Measurements from ENCODE around the gene ACOT12.

ACOT12 gene
- total RNA-seq = 0 to 0.11 (median 0) reads per million in 9 experiments

GRCh38 chr5:81393783-81394718 is at the start of gene ACOT12:
ACOT12 (minus strand) TSS chr5:81394134; CDS start chr5:81394114, 20 bp downstream.
- Mint-ChIP-seq H3K27ac (peak within 1 kb of the TSS in 1 of 2 donors; percentile 52), H3K27me3 (peaks cover 53 to 86% of the 10 kb centered on the region in 2 donors), H3K9me3 (no peaks in the 10 kb centered on the region), H3K36me3 (ENCODE audit: insufficient read depth) (peaks cover 2% of the 10 kb centered on the region), H3K4me1 (ENCODE audit: low read depth in 2 of 2) (no peaks in the 10 kb centered on the region), H3K4me3 (peak within 1 kb of the TSS; percentile 26 to 37)
- ATAC-seq (replicated peaks) = no peak
- DNase-seq = no peak

GRCh38 chr5:81435023-81435422 is 41.1 kb upstream of the ACOT12 start:
- no peaks in the 10 kb centered on the region for H3K4me1 Mint-ChIP-seq (ENCODE audit: low read depth in 2 of 2)
- no peak overlapping the region for H3K4me3 Mint-ChIP-seq
- H3K36me3 Mint-ChIP-seq (ENCODE audit: insufficient read depth) = no peaks in the 10 kb centered on the region
- ATAC-seq (replicated peaks) (no peak), DNase-seq (no peak)
- no peak overlapping the region for H3K27ac Mint-ChIP-seq
- no peaks in the 10 kb centered on the region for H3K9me3 Mint-ChIP-seq
- H3K27me3 Mint-ChIP-seq = no peaks in the 10 kb centered on the region

DNA sequence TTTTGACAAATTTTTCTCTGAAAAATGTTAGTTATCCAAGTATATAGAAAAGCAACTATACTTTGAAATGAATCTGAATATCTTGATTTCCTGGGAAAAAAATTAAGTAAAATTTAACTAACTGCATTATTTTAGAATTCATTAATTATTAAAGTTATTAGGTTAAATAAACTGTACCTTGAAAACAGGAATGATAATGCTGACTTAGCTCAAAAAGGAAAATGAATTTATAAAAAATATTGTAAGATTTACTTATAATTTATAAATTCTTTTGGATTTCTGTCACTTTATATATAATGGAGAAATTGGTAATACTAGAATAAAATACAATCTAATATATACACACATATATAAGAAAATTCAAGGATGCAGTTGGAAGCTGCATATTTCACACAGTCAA is 36.1 kb upstream of the ACOT12 start:
- DNase-seq (no peak), ATAC-seq (replicated peaks) (no peak)
- no peaks in the 10 kb centered on the region for H3K9me3 Mint-ChIP-seq
- peaks cover 2 to 3% of the 10 kb centered on the region in 2 donors for H3K4me1 Mint-ChIP-seq (ENCODE audit: low read depth in 2 of 2)
- H3K27ac Mint-ChIP-seq = no peak overlapping the region
- no peaks in the 10 kb centered on the region for H3K27me3 Mint-ChIP-seq
- peaks cover 4% of the 10 kb centered on the region for H3K36me3 Mint-ChIP-seq (ENCODE audit: insufficient read depth)
- H3K4me3 Mint-ChIP-seq = no peak overlapping the region

DNA sequence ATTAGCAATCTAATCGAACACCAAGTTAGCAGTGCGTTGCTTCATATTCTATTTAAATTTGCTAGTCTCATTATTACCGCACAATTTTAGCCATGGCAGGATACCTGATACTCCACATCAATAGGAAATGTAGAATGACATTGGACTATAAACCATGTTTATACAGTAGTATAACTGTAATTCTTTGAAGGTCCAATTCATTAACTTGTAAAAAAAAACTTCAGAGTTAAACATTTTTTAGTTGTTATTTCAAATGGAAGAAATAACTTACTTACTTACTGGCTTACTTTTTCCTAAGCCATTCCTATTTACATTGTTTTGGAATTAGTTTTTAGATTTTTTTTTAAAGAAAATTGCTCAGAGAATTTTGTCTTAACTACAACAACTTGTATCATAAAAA is 35.4 kb upstream of the ACOT12 start:
- Mint-ChIP-seq H3K36me3 (ENCODE audit: insufficient read depth) (peaks cover 4% of the 10 kb centered on the region), H3K4me3 (no peak overlapping the region), H3K27ac (no peak overlapping the region), H3K4me1 (ENCODE audit: low read depth in 2 of 2) (peaks cover 2 to 3% of the 10 kb centered on the region in 2 donors), H3K27me3 (no peaks in the 10 kb centered on the region), H3K9me3 (no peaks in the 10 kb centered on the region)
- no peak for ATAC-seq (replicated peaks)
- DNase-seq = no peak

DNA sequence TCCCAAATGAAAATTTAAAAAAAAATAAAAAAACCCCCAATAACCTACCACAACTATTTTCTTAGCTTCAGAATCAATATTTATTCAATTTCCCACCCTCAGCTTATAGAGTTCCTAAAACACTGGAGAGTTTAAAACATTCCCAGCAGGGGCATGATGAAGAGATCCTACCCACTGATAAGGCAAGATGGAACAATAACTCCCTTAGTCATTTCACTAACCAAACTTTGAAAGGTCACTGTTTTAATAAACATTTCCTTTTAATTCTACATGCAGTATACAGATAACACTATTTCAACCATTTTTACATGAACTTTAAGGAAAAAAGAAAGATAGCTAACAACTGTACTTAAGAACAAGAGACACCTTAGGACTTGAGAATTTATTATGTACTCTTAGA is 34.9 kb upstream of the ACOT12 start:
- no peak overlapping the region for H3K27ac Mint-ChIP-seq
- DNase-seq (no peak), ATAC-seq (replicated peaks) (no peak)
- H3K4me3 Mint-ChIP-seq = no peak overlapping the region
- no peaks in the 10 kb centered on the region for H3K27me3 Mint-ChIP-seq
- H3K36me3 Mint-ChIP-seq (ENCODE audit: insufficient read depth) = peaks cover 4% of the 10 kb centered on the region
- H3K9me3 Mint-ChIP-seq = no peaks in the 10 kb centered on the region
- H3K4me1 Mint-ChIP-seq (ENCODE audit: low read depth in 2 of 2) = peaks cover 2 to 3% of the 10 kb centered on the region in 2 donors

GRCh38 chr5:81428446-81428845 is 34.5 kb upstream of the ACOT12 start:
- Mint-ChIP-seq H3K27me3 (no peaks in the 10 kb centered on the region), H3K9me3 (no peaks in the 10 kb centered on the region), H3K4me3 (no peak overlapping the region), H3K4me1 (ENCODE audit: low read depth in 2 of 2) (peaks cover 2 to 3% of the 10 kb centered on the region in 2 donors), H3K36me3 (ENCODE audit: insufficient read depth) (peaks cover 4% of the 10 kb centered on the region), H3K27ac (no peak overlapping the region)
- no peak for DNase-seq
- no peak for ATAC-seq (replicated peaks)

DNA sequence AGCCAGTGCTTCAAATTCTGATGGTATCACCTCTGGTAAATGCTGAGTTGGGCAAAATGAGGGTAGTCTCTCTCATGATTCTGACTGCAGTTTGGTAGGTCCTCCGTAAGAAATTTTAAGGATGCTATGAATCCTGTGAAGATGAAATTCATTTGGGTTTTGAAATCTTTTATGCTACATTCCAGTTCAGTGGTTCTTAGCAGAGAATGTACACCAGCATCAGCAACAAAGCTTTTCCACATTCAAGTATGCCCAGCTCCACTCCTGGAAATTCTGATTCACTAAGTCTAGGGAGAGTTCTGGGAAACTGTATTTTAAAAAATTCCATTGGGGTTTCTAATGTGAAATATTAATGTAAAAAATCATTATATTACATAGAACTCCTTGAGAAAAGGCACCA is 33.6 kb upstream of the ACOT12 start:
- no peak overlapping the region for H3K4me3 Mint-ChIP-seq
- no peak overlapping the region for H3K27ac Mint-ChIP-seq
- H3K9me3 Mint-ChIP-seq = no peaks in the 10 kb centered on the region
- no peak for DNase-seq
- no peaks in the 10 kb centered on the region for H3K27me3 Mint-ChIP-seq
- H3K36me3 Mint-ChIP-seq (ENCODE audit: insufficient read depth) = peaks cover 4% of the 10 kb centered on the region
- H3K4me1 Mint-ChIP-seq (ENCODE audit: low read depth in 2 of 2) = peaks cover 2 to 3% of the 10 kb centered on the region in 2 donors
- ATAC-seq (replicated peaks) = no peak

DNA sequence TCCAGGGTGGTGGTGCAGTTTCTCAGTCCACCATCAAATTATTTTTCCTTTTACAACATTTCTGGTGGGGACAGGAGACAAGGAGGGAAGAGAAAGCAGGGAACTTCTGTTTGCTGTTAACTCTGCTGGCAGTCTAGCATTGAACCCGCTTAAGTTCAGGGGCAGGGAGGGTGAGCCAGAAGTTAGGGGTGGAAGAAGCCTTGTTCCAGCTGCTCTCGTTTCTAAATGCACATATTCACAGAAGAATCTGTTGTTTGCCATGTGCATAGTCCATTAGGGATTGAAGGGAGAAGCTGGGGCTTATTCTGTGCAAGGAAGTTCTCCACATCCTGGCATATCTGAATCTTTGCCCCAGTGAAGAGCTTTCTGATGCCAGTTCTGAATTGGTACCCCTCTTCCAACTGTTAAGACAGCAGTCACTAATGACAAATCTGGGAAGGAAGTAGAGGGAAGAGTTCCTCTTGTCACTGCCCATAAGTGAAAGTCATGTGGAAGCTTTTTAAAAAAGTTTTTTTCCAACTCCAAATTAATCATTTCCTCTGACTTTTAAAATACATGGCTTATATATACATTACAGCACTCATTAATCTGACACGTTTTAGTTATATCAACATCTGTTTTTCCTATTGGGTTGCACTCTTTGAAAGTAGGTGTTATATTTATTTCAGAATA is 32.6 kb upstream of the ACOT12 start:
- no peaks in the 10 kb centered on the region for H3K9me3 Mint-ChIP-seq
- no peak overlapping the region for H3K4me3 Mint-ChIP-seq
- H3K4me1 Mint-ChIP-seq (ENCODE audit: low read depth in 2 of 2) = peaks cover 2 to 3% of the 10 kb centered on the region in 2 donors
- no peak for DNase-seq
- no peaks in the 10 kb centered on the region for H3K27me3 Mint-ChIP-seq
- peaks cover 4% of the 10 kb centered on the region for H3K36me3 Mint-ChIP-seq (ENCODE audit: insufficient read depth)
- no peak overlapping the region for H3K27ac Mint-ChIP-seq
- no peak for ATAC-seq (replicated peaks)

- Mint-ChIP-seq H3K4me3 (no peak overlapping the region), H3K9me3 (no peaks in the 10 kb centered on the region), H3K27ac (no peak overlapping the region), H3K36me3 (ENCODE audit: insufficient read depth) (peaks cover 4% of the 10 kb centered on the region), H3K4me1 (ENCODE audit: low read depth in 2 of 2) (peaks cover 2 to 3% of the 10 kb centered on the region in 2 donors), H3K27me3 (no peaks in the 10 kb centered on the region)
- ATAC-seq (replicated peaks) (peak; percentile 69), DNase-seq (peak in 1 of 3 experiments; percentile 8)
Observed at GRCh38 chr5:81425569-81425968, 31.6 kb upstream of the ACOT12 start.

DNA sequence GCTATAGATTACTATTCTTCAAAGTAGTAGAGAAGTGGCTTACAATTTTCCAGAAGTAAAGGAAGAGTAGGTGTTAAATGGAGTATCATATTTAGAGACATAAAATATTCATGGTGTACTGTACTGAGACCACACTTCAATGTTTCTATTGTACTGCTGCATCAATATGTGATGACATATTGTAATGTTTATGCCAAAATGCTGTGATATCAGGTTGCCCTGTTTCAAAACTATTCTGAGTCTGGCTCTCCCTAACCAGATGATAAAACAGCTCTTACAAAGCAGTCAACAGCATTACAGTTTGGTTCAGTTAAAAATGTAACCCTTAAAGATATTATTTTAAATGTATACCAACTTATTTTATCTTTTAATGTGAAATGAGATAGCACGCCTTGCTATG is 30.8 kb upstream of the ACOT12 start:
- Mint-ChIP-seq H3K36me3 (ENCODE audit: insufficient read depth) (peaks cover 4% of the 10 kb centered on the region), H3K27ac (no peak overlapping the region), H3K4me1 (ENCODE audit: low read depth in 2 of 2) (peaks cover 2 to 3% of the 10 kb centered on the region in 2 donors), H3K4me3 (no peak overlapping the region), H3K27me3 (no peaks in the 10 kb centered on the region), H3K9me3 (no peaks in the 10 kb centered on the region)
- DNase-seq (no peak), ATAC-seq (replicated peaks) (no peak)

- DNase-seq = no peak
- no peaks in the 10 kb centered on the region for H3K9me3 Mint-ChIP-seq
- no peaks in the 10 kb centered on the region for H3K27me3 Mint-ChIP-seq
- ATAC-seq (replicated peaks) = no peak
- H3K4me1 Mint-ChIP-seq (ENCODE audit: low read depth in 2 of 2) = peaks cover 2 to 3% of the 10 kb centered on the region in 2 donors
- H3K4me3 Mint-ChIP-seq = no peak overlapping the region
- H3K27ac Mint-ChIP-seq = no peak overlapping the region
- H3K36me3 Mint-ChIP-seq (ENCODE audit: insufficient read depth) = peaks cover 3% of the 10 kb centered on the region
Observed at GRCh38 chr5:81422671-81423070, 28.7 kb upstream of the ACOT12 start.

GRCh38 chr5:81420039-81420667 is 26.2 kb upstream of the ACOT12 start:
- no peak overlapping the region for H3K27ac Mint-ChIP-seq
- no peaks in the 10 kb centered on the region for H3K4me1 Mint-ChIP-seq (ENCODE audit: low read depth in 2 of 2)
- H3K36me3 Mint-ChIP-seq (ENCODE audit: insufficient read depth) = no peaks in the 10 kb centered on the region
- no peak overlapping the region for H3K4me3 Mint-ChIP-seq
- DNase-seq (no peak), ATAC-seq (replicated peaks) (no peak)
- H3K27me3 Mint-ChIP-seq = no peaks in the 10 kb centered on the region
- H3K9me3 Mint-ChIP-seq = no peaks in the 10 kb centered on the region

GRCh38 chr5:81418606-81419005 is 24.7 kb upstream of the ACOT12 start:
- Mint-ChIP-seq H3K4me1 (ENCODE audit: low read depth in 2 of 2) (no peaks in the 10 kb centered on the region), H3K27ac (no peak overlapping the region), H3K27me3 (no peaks in the 10 kb centered on the region), H3K36me3 (ENCODE audit: insufficient read depth) (no peaks in the 10 kb centered on the region), H3K4me3 (no peak overlapping the region), H3K9me3 (no peaks in the 10 kb centered on the region)
- DNase-seq (no peak), ATAC-seq (replicated peaks) (no peak)
